ENCODE results near the gene PEAK3. TPM values are rescaled to one million over a fixed set of nuclear protein-coding genes. Genes with fewer than 3 reads are reported as not detected.
A peak's percentile ranks its signal among the peaks of the same experiment; 100 is the strongest.

PEAK3 gene
- total RNA-seq, 8 experiments from 2014 or later, result 0.15 to 1.3 (median 0.52) TPM

DNA sequence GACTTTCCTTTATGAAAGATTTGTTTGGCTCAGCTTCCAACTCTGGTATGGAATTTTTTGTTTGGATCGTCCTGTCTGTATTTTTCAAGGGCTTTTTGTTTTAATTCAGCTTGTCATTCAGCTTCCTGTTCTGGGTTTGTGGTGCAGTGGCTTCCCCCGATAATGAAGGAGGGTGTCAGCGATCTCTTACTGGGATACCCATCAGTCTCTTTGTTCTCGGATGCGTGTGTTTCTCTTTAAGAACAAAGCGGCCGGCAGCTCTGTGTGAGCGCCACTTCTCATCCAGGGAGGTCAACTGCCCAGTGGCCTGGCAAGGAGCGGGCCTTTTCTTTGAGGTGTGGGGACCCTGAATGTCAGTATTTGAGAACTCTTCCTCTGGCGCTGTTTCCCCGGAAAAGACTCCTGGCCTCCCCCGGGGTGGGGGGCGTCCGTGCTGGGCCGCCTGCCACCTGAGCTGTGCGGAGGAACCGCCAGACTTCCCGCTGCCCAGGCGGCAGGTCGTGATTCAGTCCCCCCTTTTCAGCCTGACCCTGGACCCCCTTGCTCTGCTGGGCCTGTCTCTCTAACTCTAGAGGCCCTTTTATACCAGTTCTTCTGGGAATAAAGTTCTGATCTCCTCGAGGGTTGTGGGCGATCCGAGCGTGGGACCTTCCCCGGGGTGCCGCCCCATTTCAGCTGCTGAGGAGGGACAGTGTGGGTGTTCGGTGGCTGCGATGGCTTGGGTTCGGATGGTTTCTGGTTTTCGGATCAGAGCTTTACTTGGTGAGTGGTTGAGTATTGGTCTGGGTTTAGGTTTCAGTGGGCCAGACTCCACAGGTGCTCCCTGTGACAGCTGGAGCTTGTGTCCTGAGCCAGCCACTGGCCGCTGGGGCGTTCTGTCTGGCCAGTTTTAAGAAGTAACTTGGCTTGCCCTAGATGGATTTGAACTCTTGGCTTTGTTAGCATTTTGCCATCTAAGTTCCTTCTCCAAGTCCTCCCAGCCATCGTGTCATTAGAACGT lies 41.9 kb downstream of the PEAK3 start:
- WGBS, 10 experiments, result 0 to 51% (median 12%) methylated on average over 1 to 17 of the region's 34 CpGs
- Histone ChIP-seq H3K27ac (no peak overlapping the region), H3K4me1 (replicated peaks in 1 of 2) (peaks cover 31 to 32% of the 10 kb centered on the region in 2 donors), H3K4me3 (peak overlapping the region; percentile 36 to 89 (median 62))
- no peak for ATAC-seq (replicated peaks in 6 of 8)
- in situ Hi-C loops (cut with MboI; ENCODE audit: low pct_unique_long_range_greater_than_20kb in 2 of 9, low sequenced_read_pairs in 9 of 9, unreplicated experiment in 9 of 9), result no loop called here

DNA sequence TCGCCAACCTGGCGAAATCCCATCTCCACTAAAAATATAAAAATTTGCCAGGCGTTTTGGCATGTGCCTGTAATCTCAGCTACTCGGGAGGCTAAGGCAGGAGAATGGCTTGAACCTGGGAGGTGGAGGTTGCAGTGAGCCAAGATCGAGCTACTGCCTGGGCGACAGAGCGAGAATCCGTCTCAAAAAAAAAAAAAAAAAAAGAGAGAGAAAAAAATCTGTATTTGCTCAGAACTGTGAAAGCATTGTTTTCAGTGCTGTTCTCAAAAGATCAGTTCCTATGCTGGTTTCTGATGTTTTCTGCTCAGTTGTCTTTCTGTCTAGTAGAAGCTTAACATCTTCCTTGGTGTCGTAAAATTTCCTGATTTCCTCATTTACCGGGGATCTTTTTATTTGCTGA lies 42.8 kb downstream of the PEAK3 start:
- Histone ChIP-seq H3K27ac (no peak overlapping the region), H3K4me3 (peak overlapping the region; percentile 36 to 89 (median 62)), H3K4me1 (replicated peaks in 1 of 2) (peaks cover 35 to 38% of the 10 kb centered on the region in 2 donors)
- no peak for ATAC-seq (replicated peaks in 6 of 8)
- in situ Hi-C loops (cut with MboI; ENCODE audit: low pct_unique_long_range_greater_than_20kb in 2 of 9, low sequenced_read_pairs in 9 of 9, unreplicated experiment in 9 of 9), result no loop called here
- WGBS, 10 experiments, result 20 to 68% (median 46%) methylated on average over 2 to 10 of the region's 10 CpGs

DNA sequence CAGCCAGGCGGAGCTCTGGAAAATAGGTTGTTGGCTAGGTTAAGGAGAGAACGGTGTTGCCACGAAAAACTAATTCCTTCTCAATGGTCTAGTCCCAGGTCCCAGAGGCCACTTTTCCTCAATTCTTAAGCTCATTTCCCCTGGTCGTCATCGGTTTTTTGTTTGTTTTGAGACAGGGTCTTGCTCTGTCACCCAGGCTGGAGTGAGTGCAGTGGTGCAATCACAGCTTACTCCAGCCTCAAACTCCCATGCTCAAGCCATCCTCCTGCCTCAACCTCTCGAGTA lies 44.2 kb downstream of the PEAK3 start:
- Histone ChIP-seq H3K27ac (peak overlapping the region in 1 of 2 donors; percentile 100), H3K4me1 (replicated peaks in 1 of 2) (peaks cover 35 to 38% of the 10 kb centered on the region in 2 donors), H3K4me3 (peak overlapping the region; percentile 62 to 94 (median 75))
- in situ Hi-C loops (cut with MboI; ENCODE audit: low pct_unique_long_range_greater_than_20kb in 2 of 9, low sequenced_read_pairs in 9 of 9, unreplicated experiment in 9 of 9), result no loop called here
- WGBS, 10 experiments, result 55 to 100% (median 76%) methylated on average over 1 to 6 of the region's 6 CpGs; no CpG with 5 or more reads in 4 of the 10 experiments
- no peak for ATAC-seq (replicated peaks in 6 of 8)

DNA sequence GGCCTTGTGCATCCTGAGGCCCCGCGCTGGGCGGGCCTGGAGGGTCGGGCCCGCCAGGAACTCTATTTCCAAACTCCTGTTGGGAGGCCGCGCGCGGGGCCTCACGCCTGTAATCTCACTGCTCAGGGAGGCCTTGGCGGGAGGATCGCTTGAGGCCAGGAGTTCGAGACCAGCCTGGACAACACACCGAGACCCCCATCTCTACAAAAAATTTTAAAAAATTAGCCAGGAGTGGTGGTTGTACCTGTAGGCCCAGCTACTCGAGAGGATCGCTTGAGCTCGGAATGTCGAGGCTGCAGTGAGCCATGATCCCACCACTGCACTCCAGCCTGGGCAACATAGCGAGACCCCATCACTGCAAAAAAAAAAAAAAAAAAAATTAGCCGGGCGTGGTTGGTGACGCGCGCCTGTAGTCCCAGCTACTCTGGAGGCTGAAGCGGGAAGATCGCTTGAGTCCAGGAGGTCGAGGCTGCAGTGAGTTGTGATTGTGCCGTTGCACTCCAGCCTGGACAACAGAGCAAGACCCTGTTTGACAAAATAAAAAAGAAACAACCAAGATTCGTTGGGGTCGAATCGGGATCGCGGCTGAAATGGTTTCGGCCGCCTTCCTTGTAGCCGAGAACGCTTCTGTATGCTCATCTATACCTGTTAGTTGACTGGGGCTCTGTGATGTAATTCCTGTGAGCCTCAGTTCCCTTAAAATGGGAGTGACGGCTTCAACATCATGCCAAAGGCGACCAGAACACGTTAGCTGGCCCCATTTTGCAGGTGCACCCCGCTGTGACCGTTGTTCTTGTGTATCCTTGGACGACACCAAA lies 44.7 kb downstream of the PEAK3 start:
- peaks cover 35 to 38% of the 10 kb centered on the region in 2 donors for H3K4me1 ChIP-seq (replicated peaks in 1 of 2)
- H3K4me3 ChIP-seq, result peak overlapping the region; percentile 62 to 94 (median 75)
- H3K27ac ChIP-seq, result peak overlapping the region; percentile 90 to 100
- in situ Hi-C loops (cut with MboI; ENCODE audit: low pct_unique_long_range_greater_than_20kb in 2 of 9, low sequenced_read_pairs in 9 of 9, unreplicated experiment in 9 of 9), result no loop called here
- 33 to 81% (median 69%) methylated on average over 2 to 19 of the region's 43 CpGs; no CpG with 5 or more reads in 1 of the 10 experiments for WGBS, 10 experiments
- ATAC-seq (replicated peaks in 6 of 8), result peak in 1 of 8 experiments; percentile 49

DNA sequence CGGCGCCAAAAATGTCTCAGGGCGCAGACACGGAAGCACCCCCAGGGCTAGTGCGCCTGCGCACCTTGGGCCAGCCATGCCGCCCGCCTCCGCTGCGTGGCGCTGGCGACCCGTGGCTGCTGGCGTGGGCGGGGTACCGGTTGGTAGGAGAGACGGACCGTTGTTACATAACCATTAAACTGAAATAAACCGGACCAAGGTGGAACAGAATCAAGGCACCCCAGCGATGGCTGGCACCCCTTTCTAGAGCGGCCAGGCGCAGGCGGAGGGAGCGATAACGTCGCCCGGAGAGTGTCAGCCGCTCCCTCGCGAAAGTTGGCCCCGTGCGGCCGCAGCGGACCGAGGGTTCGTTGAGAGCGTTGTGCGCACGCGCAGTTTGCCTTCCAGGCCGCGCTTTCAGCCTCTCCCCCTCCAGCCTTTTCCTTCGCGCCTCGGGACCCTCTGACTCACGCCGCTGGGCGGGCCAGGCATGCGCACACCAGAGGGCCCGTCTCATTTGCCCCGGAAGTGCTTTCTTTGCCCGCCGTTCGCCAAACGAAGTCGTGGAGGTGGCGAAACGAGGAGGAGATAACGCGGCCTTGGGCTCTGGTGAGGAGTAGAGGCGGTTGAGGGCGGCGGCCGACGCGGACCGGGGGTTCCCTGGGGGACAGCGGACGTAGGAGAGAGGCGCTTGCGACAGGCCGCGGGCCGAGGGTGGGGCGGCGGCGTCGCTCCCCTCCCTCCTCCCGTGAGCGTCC lies 45.5 kb downstream of the PEAK3 start, which contains the start of the genes PLEKHJ1 and SF3A2:
Gene PLEKHJ1, minus strand, starts transcription at position 16 of the 737 bp plus-strand sequence. CDS start 81 bp downstream, outside the sequence.
Gene SF3A2, plus strand, starts transcription at position 511 of the 737 bp plus-strand sequence. CDS start 6,595 bp downstream, outside the sequence.
- Histone ChIP-seq H3K4me3 (peak within 1 kb of the TSS; percentile 62 to 94 (median 75)), H3K4me1 (replicated peaks in 1 of 2) (peaks cover 35 to 38% of the 10 kb centered on the region in 2 donors), H3K27ac (peak within 1 kb of the TSS; percentile 90 to 100)
- ATAC-seq (replicated peaks in 6 of 8), result peak; percentile 67 to 86 (median 82)
- in situ Hi-C loops (cut with MboI; ENCODE audit: low pct_unique_long_range_greater_than_20kb in 2 of 9, low sequenced_read_pairs in 9 of 9, unreplicated experiment in 9 of 9), result no loop called here
- WGBS, 10 experiments, result 0 to 2% (median 0%) methylated on average over 1 to 13 of the region's 80 CpGs; no CpG with 5 or more reads in 6 of the 10 experiments

DNA sequence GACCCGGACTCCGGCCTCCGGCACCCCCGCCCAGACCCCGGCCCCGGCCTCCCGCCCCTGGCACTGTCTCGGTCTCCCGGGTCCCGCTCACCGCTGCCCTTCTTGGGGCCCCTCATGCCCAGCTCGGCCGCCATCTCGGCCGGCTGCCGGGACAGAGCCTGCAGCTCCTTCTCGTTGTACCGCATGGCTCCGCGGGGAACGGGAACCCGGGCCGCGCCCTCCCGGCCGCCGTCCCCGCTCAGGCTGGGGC lies 46.0 kb downstream of the PEAK3 start:
- H3K27ac ChIP-seq, result peak overlapping the region; percentile 90 to 100
- no CpG with 5 or more reads among the region's 28 CpGs for WGBS, 10 experiments
- peak overlapping the region; percentile 62 to 94 (median 75) for H3K4me3 ChIP-seq
- H3K4me1 ChIP-seq (replicated peaks in 1 of 2), result peaks cover 35 to 36% of the 10 kb centered on the region in 2 donors
- ATAC-seq (replicated peaks in 6 of 8), result peak in 2 of 8 experiments; percentile 47 to 62
- in situ Hi-C loops (cut with MboI; ENCODE audit: low pct_unique_long_range_greater_than_20kb in 2 of 9, low sequenced_read_pairs in 9 of 9, unreplicated experiment in 9 of 9), result no loop called here

DNA sequence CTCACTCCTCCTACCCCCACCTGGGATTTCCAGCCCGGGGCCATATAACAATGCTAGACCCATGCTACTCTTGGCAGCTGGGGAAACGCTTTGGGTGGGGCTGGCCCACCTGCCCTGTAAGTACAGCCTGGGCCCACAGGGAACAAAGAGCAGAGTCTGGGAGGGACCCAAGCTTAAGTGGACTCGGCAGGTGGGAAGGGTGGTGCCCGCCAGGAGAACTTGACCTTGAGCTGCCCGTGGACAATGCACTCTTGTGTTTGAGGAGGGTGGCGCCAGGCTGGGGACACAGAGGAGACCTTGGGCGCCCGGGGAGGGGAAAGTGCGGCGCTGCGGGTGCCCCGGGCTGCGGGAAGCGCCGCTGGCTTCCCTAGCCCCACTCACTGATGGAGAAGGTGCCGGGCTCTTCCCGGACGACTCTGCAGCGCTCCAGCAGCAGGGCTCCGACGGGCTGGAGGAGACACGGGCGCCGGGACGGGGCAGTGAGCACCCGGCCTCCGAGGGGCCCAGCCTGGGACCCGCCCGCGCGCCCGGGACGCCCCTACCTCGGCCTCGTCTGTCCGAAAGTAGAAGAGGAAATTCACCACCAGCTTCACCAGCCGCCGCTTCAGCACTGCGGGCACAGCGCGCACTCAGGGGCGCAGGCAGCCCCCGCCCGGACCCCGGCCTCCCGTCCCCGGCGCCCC lies 46.5 kb downstream of the PEAK3 start:
- 0% methylated on average over 2 to 3 of the region's 48 CpGs; no CpG with 5 or more reads in 6 of the 10 experiments for WGBS, 10 experiments
- Histone ChIP-seq H3K4me3 (peak overlapping the region; percentile 62 to 94 (median 75)), H3K4me1 (replicated peaks in 1 of 2) (peaks cover 31 to 35% of the 10 kb centered on the region in 2 donors), H3K27ac (peak overlapping the region; percentile 90 to 100)
- peak in 7 of 8 experiments; percentile 2 to 12 (median 5) for ATAC-seq (replicated peaks in 6 of 8)
- in situ Hi-C loops (cut with MboI; ENCODE audit: low pct_unique_long_range_greater_than_20kb in 2 of 9, low sequenced_read_pairs in 9 of 9, unreplicated experiment in 9 of 9), result no loop called here

DNA sequence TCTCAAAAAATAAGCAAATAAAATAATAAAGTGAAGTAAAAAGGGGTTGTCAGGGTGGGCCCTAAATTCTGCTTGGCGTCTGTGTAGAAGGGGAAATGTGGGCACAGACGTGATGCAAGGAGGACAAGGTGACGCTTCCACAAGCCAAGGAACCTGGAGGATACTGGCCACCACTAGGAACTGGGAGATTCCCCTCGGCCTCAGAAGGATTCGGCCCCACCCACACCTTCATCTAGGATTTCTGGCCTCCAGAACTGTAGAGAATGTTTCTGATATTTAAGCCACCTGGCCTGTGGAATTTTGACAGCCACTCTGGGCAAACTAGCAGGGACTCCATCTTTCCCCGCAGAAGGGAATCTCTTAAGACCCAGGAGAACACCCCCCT lies 47.0 kb downstream of the PEAK3 start:
- no peak for ATAC-seq (replicated peaks in 6 of 8)
- peak overlapping the region in 1 of 2 donors; percentile 90 for H3K27ac ChIP-seq
- in situ Hi-C loops (cut with MboI; ENCODE audit: low pct_unique_long_range_greater_than_20kb in 2 of 9, low sequenced_read_pairs in 9 of 9, unreplicated experiment in 9 of 9), result no loop called here
- H3K4me3 ChIP-seq, result peak overlapping the region; percentile 62 to 94 (median 75)
- whole genome bisulfite sequencing, 10 experiments, result 18 to 60% (median 39%) methylated on average over 2 to 5 of the region's 6 CpGs; no CpG with 5 or more reads in 6 of the 10 experiments
- peaks cover 26 to 30% of the 10 kb centered on the region in 2 donors for H3K4me1 ChIP-seq (replicated peaks in 1 of 2)

DNA sequence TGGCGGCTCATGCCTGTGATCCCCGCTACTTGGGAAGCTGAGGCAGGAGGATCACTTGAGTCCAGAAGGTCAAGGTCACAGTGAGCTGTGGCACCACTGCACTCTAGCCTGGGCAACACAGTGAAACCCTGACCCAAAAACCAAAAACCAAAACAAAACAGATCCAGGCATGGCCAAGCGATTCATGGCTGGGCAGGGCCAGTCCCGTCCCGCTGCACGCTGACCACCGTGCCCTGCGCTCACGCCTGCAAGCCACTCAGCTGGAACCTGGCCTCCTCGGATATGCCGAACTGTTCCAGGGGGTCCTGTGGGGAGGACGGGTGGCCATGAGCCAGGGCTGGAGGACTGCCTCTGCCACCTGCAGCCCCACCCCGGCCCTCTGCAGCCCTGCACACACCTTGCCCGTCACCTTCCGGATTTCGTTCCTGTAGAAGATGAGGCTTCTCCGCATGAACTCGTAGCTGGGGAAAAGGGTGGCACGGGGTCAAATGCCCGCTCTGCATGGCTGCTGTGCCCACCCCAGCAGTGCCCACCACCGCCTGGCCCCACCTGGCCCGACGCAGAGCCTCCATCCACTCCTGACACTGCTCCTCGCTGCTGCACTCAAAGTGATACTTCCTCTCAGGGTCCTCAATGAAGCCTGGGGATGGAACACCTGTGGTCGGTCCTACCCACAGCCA lies 48.2 kb downstream of the PEAK3 start:
- peaks cover 20 to 22% of the 10 kb centered on the region in 2 donors for H3K4me1 ChIP-seq (replicated peaks in 1 of 2)
- in situ Hi-C loops (cut with MboI; ENCODE audit: low pct_unique_long_range_greater_than_20kb in 2 of 9, low sequenced_read_pairs in 9 of 9, unreplicated experiment in 9 of 9), result no loop called here
- no peak overlapping the region for H3K4me3 ChIP-seq
- ATAC-seq (replicated peaks in 6 of 8), result no peak
- WGBS, 10 experiments, result 100% methylated on average over 3 to 6 of the region's 25 CpGs; no CpG with 5 or more reads in 6 of the 10 experiments
- no peak overlapping the region for H3K27ac ChIP-seq

DNA sequence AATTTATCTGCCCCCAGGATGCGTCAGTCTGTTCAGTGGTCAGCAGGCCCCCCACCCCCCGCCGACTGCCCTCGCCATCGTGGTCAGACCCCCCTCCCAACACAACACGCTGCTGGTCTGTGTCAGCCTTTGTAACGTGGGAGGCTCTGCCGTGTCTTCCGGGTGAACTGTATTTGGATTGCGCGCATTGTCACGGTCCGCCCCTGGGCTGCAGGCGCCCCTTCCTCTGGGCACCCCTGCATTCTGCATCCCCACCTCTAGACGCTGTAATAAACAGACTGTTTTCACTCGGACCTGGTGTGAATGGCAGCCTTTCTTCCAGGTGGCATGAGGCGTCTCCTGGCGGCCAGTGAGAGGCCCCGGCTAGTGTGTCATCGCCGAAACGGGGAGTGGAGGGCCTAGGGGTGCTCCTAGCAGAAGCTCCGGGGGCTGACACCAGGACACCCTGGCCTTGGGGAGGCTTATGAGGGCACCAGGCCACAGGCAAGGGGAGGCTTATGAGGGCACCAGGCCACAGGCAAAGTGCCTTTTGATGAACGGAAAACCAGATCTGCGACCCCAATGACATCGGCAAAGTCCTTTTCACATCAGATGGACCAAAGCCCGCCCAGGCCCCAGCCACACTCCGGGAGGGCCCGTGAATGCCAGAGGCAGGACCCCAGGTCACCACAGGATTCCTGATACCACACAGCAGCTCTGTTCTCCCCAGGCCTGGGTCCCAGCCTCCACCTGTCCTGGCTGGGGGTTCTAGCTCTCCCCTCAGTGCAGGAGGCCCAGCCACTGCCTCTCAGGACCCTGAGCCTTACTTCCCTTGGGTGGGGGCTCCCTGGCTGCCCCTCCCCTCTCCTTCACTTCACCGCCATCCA lies 49.5 kb downstream of the PEAK3 start:
- Histone ChIP-seq H3K27ac (no peak overlapping the region), H3K4me1 (replicated peaks in 1 of 2) (peaks cover 8 to 10% of the 10 kb centered on the region in 2 donors), H3K4me3 (no peak overlapping the region)
- 50 to 100% (median 97%) methylated on average over 1 to 3 of the region's 30 CpGs; no CpG with 5 or more reads in 4 of the 10 experiments for WGBS, 10 experiments
- ATAC-seq (replicated peaks in 6 of 8), result no peak
- in situ Hi-C loops (cut with MboI; ENCODE audit: low pct_unique_long_range_greater_than_20kb in 2 of 9, low sequenced_read_pairs in 9 of 9, unreplicated experiment in 9 of 9), result no loop called here

All from motor neuron (in vitro differentiated cells).